KMS-11 (cell line): ENCODE measurements around the gene LOC128125822.

ENCODE experiments used
- H2AFZ ChIP-seq: fragments of 200-600 bp; sonication (generic); 2 replicates; pipeline ENCODE4 v1.6.1; 2016; ENCODE audit warnings: antibody characterized with exemption, mixed run types, low read depth
- H3K27ac ChIP-seq: fragments of 200-600 bp; sonication (generic); 2 replicates; pipeline ENCODE4 v1.6.1; 2016; ENCODE audit warnings: mild to moderate bottlenecking, mixed run types
- H3K27me3 ChIP-seq: fragments of 200-600 bp; sonication (generic); 2 replicates; pipeline ENCODE4 v1.6.1; 2017; ENCODE audit warnings: mild to moderate bottlenecking, low read depth, mixed run types, moderate library complexity; ENCODE audit not compliant: insufficient read depth
- H3K36me3 ChIP-seq: fragments of 200-600 bp; sonication (generic); 2 replicates; pipeline ENCODE4 v1.6.1; 2017; ENCODE audit warnings: mild to moderate bottlenecking, mixed run types; ENCODE audit not compliant: insufficient read depth
- H3K4me1 ChIP-seq: fragments of 200-600 bp; sonication (generic); 2 replicates; pipeline ENCODE4 v1.6.1; 2016; ENCODE audit warnings: mild to moderate bottlenecking, low read depth, mixed run types; ENCODE audit not compliant: poor library complexity, severe bottlenecking
- H3K4me2 ChIP-seq: fragments of 200-600 bp; sonication (generic); 2 replicates; pipeline ENCODE4 v1.7.0; 2016; ENCODE audit warnings: mild to moderate bottlenecking, mixed run types
- H3K4me3 ChIP-seq: fragments of 200-600 bp; sonication (generic); IDR thresholded peaks from 2 replicates; pipeline ENCODE4 v1.6.1; 2017; ENCODE audit warnings: low read depth, low read length, mixed read lengths; ENCODE audit not compliant: insufficient read depth
- H3K79me2 ChIP-seq: fragments of 200-600 bp; sonication (generic); 2 replicates; pipeline ENCODE4 v1.6.1; 2016; ENCODE audit warnings: low read depth, mixed run types; ENCODE audit not compliant: insufficient read depth
- H3K9ac ChIP-seq: fragments of 200-600 bp; sonication (generic); 2 replicates; pipeline ENCODE4 v1.6.1; 2016; ENCODE audit warnings: mild to moderate bottlenecking, mixed run types
- H4K20me1 ChIP-seq: fragments of 200-600 bp; sonication (generic); 2 replicates; pipeline ENCODE4 v1.6.1; 2016; ENCODE audit warnings: mild to moderate bottlenecking, mixed run types; ENCODE audit not compliant: insufficient read depth
- CTCF ChIP-seq: fragments of 200-600 bp; sonication (generic); conservative IDR thresholded peaks from 2 replicates; pipeline ENCODE4 v1.6.1; 2017; ENCODE audit warnings: low read depth, mild to moderate bottlenecking, antibody characterized with exemption, low read length, moderate library complexity, mixed read lengths

Gene LOC128125822

GRCh38 chr6:63527658-63528514, 44.4 kb upstream of the LOC128125822 start:
- Histone ChIP-seq H3K9ac (no peak overlapping the region), H3K79me2 (no peaks in the 10 kb centered on the region), H3K4me1 (no peaks in the 10 kb centered on the region), H3K4me3 (no peak overlapping the region), H2AFZ (no peak overlapping the region), H3K36me3 (no peaks in the 10 kb centered on the region), H3K27me3 (no peaks in the 10 kb centered on the region), H3K27ac (no peak overlapping the region), H4K20me1 (no peaks in the 10 kb centered on the region), H3K4me2 (no peak overlapping the region)
- TF ChIP-seq CTCF: no peak

GRCh38 chr6:63529498-63529897, 42.8 kb upstream of the LOC128125822 start:
- H4K20me1 ChIP-seq: no peaks in the 10 kb centered on the region
- H3K4me3 ChIP-seq: no peak overlapping the region
- H3K27ac ChIP-seq: no peak overlapping the region
- H3K4me1 ChIP-seq: no peaks in the 10 kb centered on the region
- no peak overlapping the region for H3K4me2 ChIP-seq
- no peak for TF ChIP-seq CTCF
- H3K36me3 ChIP-seq: no peaks in the 10 kb centered on the region
- no peak overlapping the region for H2AFZ ChIP-seq
- no peaks in the 10 kb centered on the region for H3K79me2 ChIP-seq
- H3K27me3 ChIP-seq: no peaks in the 10 kb centered on the region
- H3K9ac ChIP-seq: no peak overlapping the region

- H3K36me3 ChIP-seq: no peaks in the 10 kb centered on the region
- no peaks in the 10 kb centered on the region for H3K27me3 ChIP-seq
- no peaks in the 10 kb centered on the region for H3K4me1 ChIP-seq
- no peak for TF ChIP-seq CTCF
- H3K9ac ChIP-seq: no peak overlapping the region
- H3K79me2 ChIP-seq: no peaks in the 10 kb centered on the region
- no peak overlapping the region for H3K27ac ChIP-seq
- H4K20me1 ChIP-seq: no peaks in the 10 kb centered on the region
- H2AFZ ChIP-seq: no peak overlapping the region
- no peak overlapping the region for H3K4me2 ChIP-seq
- no peak overlapping the region for H3K4me3 ChIP-seq
These were observed 42.1 kb upstream of the LOC128125822 start for GRCh38 chr6:63530182-63530581.

- Histone ChIP-seq H3K4me1 (no peaks in the 10 kb centered on the region), H3K36me3 (no peaks in the 10 kb centered on the region), H3K27me3 (no peaks in the 10 kb centered on the region), H3K4me3 (no peak overlapping the region), H2AFZ (no peak overlapping the region), H4K20me1 (no peaks in the 10 kb centered on the region), H3K79me2 (no peaks in the 10 kb centered on the region), H3K27ac (no peak overlapping the region), H3K9ac (no peak overlapping the region), H3K4me2 (no peak overlapping the region)
- no peak for TF ChIP-seq CTCF
These were observed 41.3 kb upstream of the LOC128125822 start for GRCh38 chr6:63530991-63531390.
